ENCODE data around the gene NTRK3. TPM values are rescaled to one million over a fixed set of nuclear protein-coding genes. Genes with fewer than 3 reads are reported as not detected.

The NTRK3 gene
- total RNA-seq, 1 donor from 2014 or later = under 0.01 TPM

- no peak for DNase-seq
These were observed 321.0 kb downstream of the NTRK3 start for GRCh38 chr15:87935583-87935982.

- no peak for DNase-seq
These were observed 325.0 kb downstream of the NTRK3 start for GRCh38 chr15:87931584-87931983.

- no peak for DNase-seq
These were observed 326.1 kb downstream of the NTRK3 start for GRCh38 chr15:87930457-87930856.

- no peak for DNase-seq
These were observed 326.7 kb downstream of the NTRK3 start for GRCh38 chr15:87929841-87930240.

GRCh38 chr15:87924433-87924832 lies 332.1 kb downstream of the NTRK3 start:
- DNase-seq = no peak

- no peak for DNase-seq
These were observed 337.5 kb downstream of the NTRK3 start for GRCh38 chr15:87919064-87919463.

GRCh38 chr15:87917480-87917879 lies 339.1 kb downstream of the NTRK3 start:
- DNase-seq = no peak

GRCh38 chr15:87916208-87916607 lies 340.3 kb downstream of the NTRK3 start:
- DNase-seq = no peak

- DNase-seq = no peak
These were observed 346.2 kb downstream of the NTRK3 start for GRCh38 chr15:87910301-87910700.

- no peak for DNase-seq
These were observed 348.7 kb downstream of the NTRK3 start for GRCh38 chr15:87907676-87908446.

- no peak for DNase-seq
These were observed 350.1 kb downstream of the NTRK3 start for GRCh38 chr15:87906444-87906843.

GRCh38 chr15:87902772-87903426 lies 353.6 kb downstream of the NTRK3 start:
- DNase-seq = no peak

GRCh38 chr15:87901926-87902690 lies 354.4 kb downstream of the NTRK3 start:
- DNase-seq = no peak

- no peak for DNase-seq
These were observed 355.5 kb downstream of the NTRK3 start for GRCh38 chr15:87901008-87901407.

- DNase-seq = no peak
These were observed 359.6 kb downstream of the NTRK3 start for GRCh38 chr15:87896936-87897335.

- no peak for DNase-seq
These were observed 369.4 kb downstream of the NTRK3 start for GRCh38 chr15:87887177-87887576.

- DNase-seq = no peak
These were observed 375.5 kb downstream of the NTRK3 start for GRCh38 chr15:87881026-87881425.

- DNase-seq = no peak
These were observed 378.6 kb downstream of the NTRK3 start for GRCh38 chr15:87877822-87878542.

GRCh38 chr15:87877114-87877810 lies 379.3 kb downstream of the NTRK3 start:
- DNase-seq = no peak

GRCh38 chr15:87874896-87875711 lies 381.4 kb downstream of the NTRK3 start:
- no peak for DNase-seq

GRCh38 chr15:87873516-87873915 lies 383.0 kb downstream of the NTRK3 start:
- no peak for DNase-seq

All from dermis blood vessel endothelial cell (primary cell).